Neural crest cell (in vitro differentiated cells): ENCODE results near the gene TP73. TPM values are rescaled to one million over a fixed set of nuclear protein-coding genes. Genes with fewer than 3 reads are reported as not detected.

Experiments
- DNase-seq: peaks from one replicate; pipeline ENCODE4 v3.0.0; 2021; ENCODE audit warnings: low read depth, mixed read lengths, low spot score
- H3K27ac Mint-ChIP-seq: one replicate; pipeline ENCODE4 v1.8.0; 2021; ENCODE audit warnings: mild to moderate bottlenecking, mixed read lengths; ENCODE audit not compliant: unreplicated experiment
- H3K27me3 Mint-ChIP-seq: 2 replicates; pipeline ENCODE4 v1.8.0; 2021; ENCODE audit warnings: low read depth, mild to moderate bottlenecking, mixed read lengths
- H3K36me3 Mint-ChIP-seq: 2 replicates; pipeline ENCODE4 v1.8.0; 2021; ENCODE audit warnings: low read depth, mild to moderate bottlenecking, mixed read lengths
- H3K4me1 Mint-ChIP-seq: 2 replicates; pipeline ENCODE4 v1.8.0; 2021; ENCODE audit warnings: mixed read lengths
- H3K4me3 Mint-ChIP-seq: one replicate; pipeline ENCODE4 v1.8.0; 2021; ENCODE audit warnings: mild to moderate bottlenecking, mixed read lengths
- H3K9me3 Mint-ChIP-seq: 2 replicates; pipeline ENCODE4 v1.8.0; 2021; ENCODE audit warnings: mixed read lengths
- total RNA-seq: library from RNA; stranded (reverse); gene quantifications from 2 replicates; pipeline ENCODE4 v1.2.1, GENCODE V29; 2021
- TF ChIP-seq, protein P1 (sequence below): fragments of 200-600 bp; sonication (generic); conservative IDR thresholded peaks from 2 replicates; pipeline ENCODE4 v1.5.0; 2021; ENCODE audit warnings: antibody characterized with exemption, mild to moderate bottlenecking

TP73 gene
- total RNA-seq, 1 donor from 2014 or later: 1.5 TPM

- Mint-ChIP-seq H3K4me1 (no peaks in the 10 kb centered on the region), H3K9me3 (no peaks in the 10 kb centered on the region), H3K27ac (peak overlapping the region; percentile 38), H3K27me3 (no peaks in the 10 kb centered on the region), H3K36me3 (peaks cover 16% of the 10 kb centered on the region), H3K4me3 (no peak overlapping the region)
- DNase-seq: no peak
- TF ChIP-seq, protein P1, sequence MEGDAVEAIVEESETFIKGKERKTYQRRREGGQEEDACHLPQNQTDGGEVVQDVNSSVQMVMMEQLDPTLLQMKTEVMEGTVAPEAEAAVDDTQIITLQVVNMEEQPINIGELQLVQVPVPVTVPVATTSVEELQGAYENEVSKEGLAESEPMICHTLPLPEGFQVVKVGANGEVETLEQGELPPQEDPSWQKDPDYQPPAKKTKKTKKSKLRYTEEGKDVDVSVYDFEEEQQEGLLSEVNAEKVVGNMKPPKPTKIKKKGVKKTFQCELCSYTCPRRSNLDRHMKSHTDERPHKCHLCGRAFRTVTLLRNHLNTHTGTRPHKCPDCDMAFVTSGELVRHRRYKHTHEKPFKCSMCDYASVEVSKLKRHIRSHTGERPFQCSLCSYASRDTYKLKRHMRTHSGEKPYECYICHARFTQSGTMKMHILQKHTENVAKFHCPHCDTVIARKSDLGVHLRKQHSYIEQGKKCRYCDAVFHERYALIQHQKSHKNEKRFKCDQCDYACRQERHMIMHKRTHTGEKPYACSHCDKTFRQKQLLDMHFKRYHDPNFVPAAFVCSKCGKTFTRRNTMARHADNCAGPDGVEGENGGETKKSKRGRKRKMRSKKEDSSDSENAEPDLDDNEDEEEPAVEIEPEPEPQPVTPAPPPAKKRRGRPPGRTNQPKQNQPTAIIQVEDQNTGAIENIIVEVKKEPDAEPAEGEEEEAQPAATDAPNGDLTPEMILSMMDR: no peak
Measured at GRCh38 chr1:3783651-3784474, 131.5 kb downstream of the TP73 start.

- H3K9me3 Mint-ChIP-seq: no peaks in the 10 kb centered on the region
- peaks cover 11% of the 10 kb centered on the region for H3K36me3 Mint-ChIP-seq
- H3K4me1 Mint-ChIP-seq: no peaks in the 10 kb centered on the region
- TF ChIP-seq, protein P1: no peak
- H3K27me3 Mint-ChIP-seq: no peaks in the 10 kb centered on the region
- peak overlapping the region; percentile 79 for H3K4me3 Mint-ChIP-seq
- no peak overlapping the region for H3K27ac Mint-ChIP-seq
- DNase-seq: no peak
Measured at GRCh38 chr1:3785045-3785444, 132.7 kb downstream of the TP73 start.

- Mint-ChIP-seq H3K9me3 (no peaks in the 10 kb centered on the region), H3K27ac (no peak overlapping the region), H3K27me3 (no peaks in the 10 kb centered on the region), H3K4me1 (no peaks in the 10 kb centered on the region), H3K36me3 (peaks cover 7% of the 10 kb centered on the region), H3K4me3 (peak overlapping the region; percentile 79)
- peak; percentile 34 for DNase-seq
- TF ChIP-seq, protein P1: peak; percentile 52
Measured at GRCh38 chr1:3785456-3786157, 133.3 kb downstream of the TP73 start.

Other genes with a start within 250 kb of the TP73 start
- 11.3 and 12.2 TPM in 2 replicates for gene ARHGEF16, start 197.9 kb upstream of the TP73 start, total RNA-seq
- gene MEGF6, start 41.0 kb upstream of the TP73 start, total RNA-seq: 36.7 and 38.8 TPM in 2 replicates
- 14.5 and 14.9 TPM in 2 replicates for gene TPRG1L, start 27.5 kb upstream of the TP73 start, total RNA-seq
- gene WRAP73, start 2.4 kb upstream of the TP73 start, total RNA-seq: 26.0 and 28.9 TPM in 2 replicates
- not detected in 2 replicates for gene CCDC27, start 99.9 kb downstream of the TP73 start, total RNA-seq
- gene SMIM1, start 120.2 kb downstream of the TP73 start, total RNA-seq: 3.8 and 4.7 TPM in 2 replicates
- 57.9 and 59.6 TPM in 2 replicates for gene LRRC47, start 144.0 kb downstream of the TP73 start, total RNA-seq
- 36.2 and 37.3 TPM in 2 replicates for gene CEP104, start 204.7 kb downstream of the TP73 start, total RNA-seq
- gene DFFB, start 205.0 kb downstream of the TP73 start, total RNA-seq: 11.3 and 13.1 TPM in 2 replicates
- gene C1orf174, start 247.8 kb downstream of the TP73 start, total RNA-seq: 36.8 and 39.6 TPM in 2 replicates